GM12878 (cell line): Measurements from ENCODE around the gene IER5L. TPM values are rescaled to one million over a fixed set of nuclear protein-coding genes. Genes with fewer than 3 reads are reported as not detected.

Source experiments
- ATAC-seq: fragments of 200-7000 bp; cut with Tn5 transposase; 3 replicates; pipeline ENCODE4 v1.9.1; 2020; ENCODE audit warnings: mild to moderate bottlenecking, moderate library complexity
- BruUV-seq: library from RNA; stranded (reverse); fragments of 400-500 nt; replicated peaks from 2 replicates; lab custom pipeline; 2021; lab: Mats Ljungman, UMichigan
- CTCF ChIA-PET: fragments of 300-600 bp; sonication (Branson Sonifier 250); formaldehyde crosslinking; extraction: SDS; loops from one replicate; lab custom pipeline; 2021; ENCODE audit warnings: inconsistent platforms; lab: Yijun Ruan, JAX
- POLR2A ChIA-PET: fragments of 350-600 bp; formaldehyde crosslinking; extraction: SDS; loops from one replicate; lab custom pipeline; 2021; ENCODE audit warnings: inconsistent platforms; lab: Charles Lee
- RAD21 ChIA-PET: fragments of 300-600 bp; sonication (Branson Sonifier 250); formaldehyde crosslinking; loops from one replicate; lab custom pipeline; 2023; ENCODE audit warnings: antibody characterized with exemption; ENCODE audit not compliant: unreplicated experiment; lab: Charles Lee
- SMC1A ChIA-PET: fragments of 300-600 bp; sonication (Branson Sonifier 250); formaldehyde crosslinking; loops from one replicate; lab custom pipeline; 2023; ENCODE audit not compliant: unreplicated experiment, uncharacterized antibody; lab: Charles Lee
- DNase-seq: peaks from one replicate; pipeline ENCODE4 v3.0.0-alpha.2; 2011; ENCODE audit warnings: low read depth, low spot score
- FAIRE-seq: peaks from 3 replicates; lab custom pipeline; 2011; peaks lifted over from hg19 to GRCh38; lab: Jason Lieb, UNC
- H2AFZ ChIP-seq: 2 replicates; pipeline ENCODE4 v1.6.0; 2011; ENCODE audit warnings: low read depth, low read length, control low read depth; ENCODE audit not compliant: control insufficient read depth
- H3K27ac ChIP-seq: 2 replicates; pipeline ENCODE4 v1.5.1; 2011; ENCODE audit warnings: control low read depth; ENCODE audit not compliant: control insufficient read depth, insufficient read depth
- H3K27me3 ChIP-seq, 2 experiments: replicated peaks in 1 of 2; 2 replicates each; pipeline versions ENCODE4 v1.6.0 to v1.6.1; 2011; ENCODE audit warnings: low read length in 1 of 2; ENCODE audit not compliant: control insufficient read depth in 2 of 2, insufficient read depth in 2 of 2
- H3K36me3 ChIP-seq, 2 experiments: 2 replicates each; pipeline ENCODE4 v1.5.1; 2011; ENCODE audit warnings: low read length in 1 of 2; ENCODE audit not compliant: control insufficient read depth in 2 of 2, insufficient read depth in 2 of 2
- H3K4me1 ChIP-seq: 2 replicates; pipeline ENCODE4 v1.6.1; 2011; ENCODE audit warnings: mild to moderate bottlenecking, low read length, moderate library complexity, mixed read lengths; ENCODE audit not compliant: control insufficient read depth, insufficient read depth
- H3K4me2 ChIP-seq: 2 replicates; pipeline ENCODE4 v1.6.0; 2011; ENCODE audit warnings: control low read depth; ENCODE audit not compliant: control insufficient read depth, insufficient read depth
- H3K4me3 ChIP-seq: fragments of 200-600 bp; sonication (generic); 2 replicates; pipeline ENCODE4 v1.5.1; 2016
- H3K79me2 ChIP-seq: 2 replicates; pipeline ENCODE4 v1.6.0; 2011; ENCODE audit warnings: low read length; ENCODE audit not compliant: control insufficient read depth, insufficient read depth
- H3K9ac ChIP-seq: 2 replicates; pipeline ENCODE4 v1.8.0; 2011; ENCODE audit warnings: low read length, control low read depth, mixed read lengths; ENCODE audit not compliant: control insufficient read depth, insufficient read depth
- H3K9me3 ChIP-seq: replicated peaks from 3 replicates; pipeline ENCODE4 v1.5.1; 2011; ENCODE audit warnings: mild to moderate bottlenecking, low read length; ENCODE audit not compliant: control insufficient read depth, insufficient read depth
- H4K20me1 ChIP-seq: 2 replicates; pipeline ENCODE4 v1.6.0; 2011; ENCODE audit not compliant: control insufficient read depth, insufficient read depth
- BMI1 ChIP-seq: fragments of 450-650 bp; IDR thresholded peaks from 2 replicates; pipeline ENCODE4 v1.6.1; 2016; ENCODE audit warnings: mild to moderate bottlenecking, moderate library complexity, borderline replicate concordance
- ETV6 ChIP-seq, 2 experiments: fragments of 450-650 bp in 1 of 2; IDR thresholded peaks in 1 of 2; conservative IDR thresholded peaks in 1 of 2; 2 replicates each; pipeline ENCODE4 v1.6.1; 2014; ENCODE audit warnings: antibody characterized with exemption in 1 of 2, borderline replicate concordance in 1 of 2, low read depth in 1 of 2, mild to moderate bottlenecking in 1 of 2, moderate library complexity in 1 of 2
- EZH2 ChIP-seq: IDR thresholded peaks from 2 replicates; pipeline ENCODE4 v1.6.1; 2012; ENCODE audit warnings: low read depth, mild to moderate bottlenecking, control low read depth, inconsistent platforms, low read length, borderline replicate concordance; ENCODE audit not compliant: control insufficient read depth
- GABPA ChIP-seq: IDR thresholded peaks from 2 replicates; pipeline ENCODE4 v1.6.1; 2014; ENCODE audit warnings: antibody characterized with exemption, low read depth, mild to moderate bottlenecking, inconsistent platforms
- HDAC2 ChIP-seq: fragments of 200-600 bp; sonication (generic); IDR thresholded peaks from 2 replicates; pipeline ENCODE4 v1.6.1; 2017
- NBN ChIP-seq: fragments of 450-650 bp; IDR thresholded peaks from 2 replicates; pipeline ENCODE4 v1.6.1; 2016
- NFXL1 ChIP-seq: fragments of 450-650 bp; IDR thresholded peaks from 2 replicates; pipeline ENCODE4 v1.6.1; 2017; ENCODE audit warnings: antibody characterized with exemption, mild to moderate bottlenecking, borderline replicate concordance
- PAX8 ChIP-seq: fragments of 450-650 bp; IDR thresholded peaks from 2 replicates; pipeline ENCODE4 v1.6.1; 2017; ENCODE audit warnings: mild to moderate bottlenecking, moderate library complexity
- POLR2A ChIP-seq: IDR thresholded peaks from 2 replicates; pipeline ENCODE4 v1.6.1; 2011; ENCODE audit warnings: low read depth, mild to moderate bottlenecking, low read length
- POU2F2 ChIP-seq: IDR thresholded peaks from 3 replicates; pipeline ENCODE4 v1.6.1; 2011; ENCODE audit warnings: low read depth, mild to moderate bottlenecking, low read length, borderline replicate concordance
- RAD21 ChIP-seq: IDR thresholded peaks from 2 replicates; pipeline ENCODE4 v1.6.1; 2011; ENCODE audit warnings: mild to moderate bottlenecking, low read depth, low read length, moderate library complexity; ENCODE audit not compliant: insufficient read depth
- RBBP5 ChIP-seq: fragments of 200-600 bp; sonication (generic); conservative IDR thresholded peaks from 2 replicates; pipeline ENCODE4 v1.6.1; 2016
- RCOR1 ChIP-seq: conservative IDR thresholded peaks from 2 replicates; pipeline ENCODE4 v1.6.1; 2012; ENCODE audit warnings: low read depth, low read length, improper control_type of control experiment
- SIX5 ChIP-seq: IDR thresholded peaks from 2 replicates; pipeline ENCODE4 v1.6.1; 2011; ENCODE audit warnings: mild to moderate bottlenecking, low read depth, low read length, moderate library complexity; ENCODE audit not compliant: severe bottlenecking
- SMAD1 ChIP-seq: fragments of 450-650 bp; IDR thresholded peaks from 2 replicates; pipeline ENCODE4 v1.6.1; 2018; ENCODE audit warnings: mild to moderate bottlenecking, low read depth; ENCODE audit not compliant: partially characterized antibody
- ZNF622 ChIP-seq: fragments of 450-650 bp; IDR thresholded peaks from 2 replicates; pipeline ENCODE4 v1.6.1; 2017; ENCODE audit warnings: mild to moderate bottlenecking, inconsistent platforms
- WGBS: methylation state at CpG from one replicate; pipeline ENCODE4 v1.1.6; 2016; ENCODE audit warnings: low lambda C conversion rate; ENCODE audit not compliant: insufficient replicate concordance, insufficient coverage; ENCODE audit errors: missing lambda C conversion rate; 5-methylcytosine and 5-hydroxymethylcytosine counted together
- in situ Hi-C: fragments of 300-500 bp; cut with MboI; formaldehyde crosslinking; loops from 9 replicates; pipeline ENCODE4 v1.14.3; 2018; ENCODE audit warnings: mixed read lengths
- intact Hi-C: fragments of 100-400 bp; cut with micrococcal nuclease; formaldehyde crosslinking; loops from one replicate; pipeline ENCODE4 v1.14.2; 2022; ENCODE audit not compliant: unreplicated experiment
- polyA plus RNA-seq, 11 experiments: library from polyadenylated mRNA; depleted of rRNA in 4 of 11; unstranded in 6 of 11; stranded (reverse) in 5 of 11; fragments of >200 nt; fragmentation: Nextera tagmentation in 4 of 11; fragmentation: Illumina TruSeq in 1 of 11; extraction: Ambion mirVana in 4 of 11; extraction: Trizol in 1 of 11; gene quantifications; 1 replicate in 1 of 11; 2 replicates in 10 of 11; pipeline versions ENCODE4 v1.2.1 to v1.2.3, GENCODE V29; 2011 to 2016; ENCODE audit warnings: inconsistent platforms in 2 of 11, missing spikeins in 2 of 11, low read depth in 1 of 11
- total RNA-seq, 4 experiments: library from RNA; depleted of rRNA in 3 of 4; stranded (reverse); fragments of >200 nt in 3 of 4; fragmentation: Illumina TruSeq in 1 of 4; extraction: Trizol in 1 of 4; gene quantifications; 2 replicates each; pipeline versions ENCODE4 v1.2.1 to v1.2.3, GENCODE V29; 2013 to 2021
- TF ChIP-seq, protein P1 (sequence below): fragments of 450-650 bp; IDR thresholded peaks from 2 replicates; pipeline ENCODE4 v1.6.1; 2018; ENCODE audit warnings: borderline replicate concordance, mild to moderate bottlenecking; ENCODE audit not compliant: partially characterized antibody
- TF ChIP-seq, protein P2 (sequence below): fragments of 450-650 bp; IDR thresholded peaks from 2 replicates; pipeline ENCODE4 v1.6.1; 2017; ENCODE audit warnings: mild to moderate bottlenecking, moderate library complexity

Gene IER5L
- total and polyA plus RNA-seq, 10 of the 15 experiments (the other 5 are each of a cell fraction or from before 2014, with no cell fraction given): 0.04 to 1.4 (median 0.17) TPM

- intact Hi-C loops (no loop called here), in situ Hi-C loops (no loop called here)
- Histone ChIP-seq H2AFZ (no peak overlapping the region), H3K4me2 (no peak overlapping the region), H4K20me1 (no peaks in the 10 kb centered on the region), H3K79me2 (no peaks in the 10 kb centered on the region), H3K4me1 (no peaks in the 10 kb centered on the region), H3K9ac (no peak overlapping the region), H3K27ac (no peak overlapping the region), H3K4me3 (no peak overlapping the region), H3K36me3 (no peaks in the 10 kb centered on the region), H3K27me3 (no peaks in the 10 kb centered on the region), H3K9me3 (no peaks in the 10 kb centered on the region)
- BruUV-seq: no TSS peak
- ATAC-seq (no peak), DNase-seq (no peak), FAIRE-seq (no peak)
- CTCF ChIA-PET: interaction anchor here (1.4 to 2.3 kb wide), 4 partner anchors 11 to 29 kb away, joined by 4 to 7 read pairs (median 6); no protein-coding TSS in a partner anchor
- TF ChIP-seq RBBP5: no peak
- TF ChIP-seq ZNF622: no peak
- no peak for TF ChIP-seq RAD21
- no peak for TF ChIP-seq RCOR1
- no peak for TF ChIP-seq POLR2A
- TF ChIP-seq, protein P1, sequence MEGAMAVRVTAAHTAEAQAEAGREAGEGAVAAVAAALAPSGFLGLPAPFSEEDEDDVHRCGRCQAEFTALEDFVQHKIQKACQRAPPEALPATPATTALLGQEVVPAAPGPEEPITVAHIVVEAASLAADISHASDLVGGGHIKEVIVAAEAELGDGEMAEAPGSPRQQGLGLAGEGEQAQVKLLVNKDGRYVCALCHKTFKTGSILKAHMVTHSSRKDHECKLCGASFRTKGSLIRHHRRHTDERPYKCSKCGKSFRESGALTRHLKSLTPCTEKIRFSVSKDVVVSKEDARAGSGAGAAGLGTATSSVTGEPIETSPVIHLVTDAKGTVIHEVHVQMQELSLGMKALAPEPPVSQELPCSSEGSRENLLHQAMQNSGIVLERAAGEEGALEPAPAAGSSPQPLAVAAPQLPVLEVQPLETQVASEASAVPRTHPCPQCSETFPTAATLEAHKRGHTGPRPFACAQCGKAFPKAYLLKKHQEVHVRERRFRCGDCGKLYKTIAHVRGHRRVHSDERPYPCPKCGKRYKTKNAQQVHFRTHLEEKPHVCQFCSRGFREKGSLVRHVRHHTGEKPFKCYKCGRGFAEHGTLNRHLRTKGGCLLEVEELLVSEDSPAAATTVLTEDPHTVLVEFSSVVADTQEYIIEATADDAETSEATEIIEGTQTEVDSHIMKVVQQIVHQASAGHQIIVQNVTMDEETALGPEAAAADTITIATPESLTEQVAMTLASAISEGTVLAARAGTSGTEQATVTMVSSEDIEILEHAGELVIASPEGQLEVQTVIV: no peak
- no peak for TF ChIP-seq BMI1
- no peak for TF ChIP-seq NBN
- no peak for TF ChIP-seq HDAC2
- no peak for TF ChIP-seq NFXL1
- no peak for TF ChIP-seq GABPA
- TF ChIP-seq SMAD1: no peak
- TF ChIP-seq EZH2: no peak
- TF ChIP-seq PAX8: no peak
- no peak for TF ChIP-seq POU2F2
- TF ChIP-seq SIX5: no peak
- TF ChIP-seq, protein P2, sequence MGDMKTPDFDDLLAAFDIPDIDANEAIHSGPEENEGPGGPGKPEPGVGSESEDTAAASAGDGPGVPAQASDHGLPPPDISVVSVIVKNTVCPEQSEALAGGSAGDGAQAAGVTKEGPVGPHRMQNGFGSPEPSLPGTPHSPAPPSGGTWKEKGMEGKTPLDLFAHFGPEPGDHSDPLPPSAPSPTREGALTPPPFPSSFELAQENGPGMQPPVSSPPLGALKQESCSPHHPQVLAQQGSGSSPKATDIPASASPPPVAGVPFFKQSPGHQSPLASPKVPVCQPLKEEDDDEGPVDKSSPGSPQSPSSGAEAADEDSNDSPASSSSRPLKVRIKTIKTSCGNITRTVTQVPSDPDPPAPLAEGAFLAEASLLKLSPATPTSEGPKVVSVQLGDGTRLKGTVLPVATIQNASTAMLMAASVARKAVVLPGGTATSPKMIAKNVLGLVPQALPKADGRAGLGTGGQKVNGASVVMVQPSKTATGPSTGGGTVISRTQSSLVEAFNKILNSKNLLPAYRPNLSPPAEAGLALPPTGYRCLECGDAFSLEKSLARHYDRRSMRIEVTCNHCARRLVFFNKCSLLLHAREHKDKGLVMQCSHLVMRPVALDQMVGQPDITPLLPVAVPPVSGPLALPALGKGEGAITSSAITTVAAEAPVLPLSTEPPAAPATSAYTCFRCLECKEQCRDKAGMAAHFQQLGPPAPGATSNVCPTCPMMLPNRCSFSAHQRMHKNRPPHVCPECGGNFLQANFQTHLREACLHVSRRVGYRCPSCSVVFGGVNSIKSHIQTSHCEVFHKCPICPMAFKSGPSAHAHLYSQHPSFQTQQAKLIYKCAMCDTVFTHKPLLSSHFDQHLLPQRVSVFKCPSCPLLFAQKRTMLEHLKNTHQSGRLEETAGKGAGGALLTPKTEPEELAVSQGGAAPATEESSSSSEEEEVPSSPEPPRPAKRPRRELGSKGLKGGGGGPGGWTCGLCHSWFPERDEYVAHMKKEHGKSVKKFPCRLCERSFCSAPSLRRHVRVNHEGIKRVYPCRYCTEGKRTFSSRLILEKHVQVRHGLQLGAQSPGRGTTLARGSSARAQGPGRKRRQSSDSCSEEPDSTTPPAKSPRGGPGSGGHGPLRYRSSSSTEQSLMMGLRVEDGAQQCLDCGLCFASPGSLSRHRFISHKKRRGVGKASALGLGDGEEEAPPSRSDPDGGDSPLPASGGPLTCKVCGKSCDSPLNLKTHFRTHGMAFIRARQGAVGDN: no peak
- TF ChIP-seq ETV6 (conservative IDR thresholded peaks at IDR 0.05 in 1 of 2, IDR thresholded peaks at IDR 0.05 in 1 of 2; ENCODE audit: borderline replicate concordance in 1 of 2, low read depth in 1 of 2): no peak
- POLR2A ChIA-PET: interaction anchor here (1.0 kb wide), 1 partner anchor 464 kb away, joined by 3 read pairs; no protein-coding TSS in a partner anchor
- RAD21 ChIA-PET: interaction anchor here (1.4 kb wide), 1 partner anchor 9 kb away, joined by 3 read pairs; no protein-coding TSS in a partner anchor
- SMC1A ChIA-PET: interaction anchor here (0.6 kb wide), 1 partner anchor 129 kb away, joined by 3 read pairs; no protein-coding TSS in a partner anchor
- 63% methylated on average over 9 of the region's 10 CpGs for WGBS
Observed at GRCh38 chr9:129160712-129161533, 17.1 kb downstream of the IER5L start.
